ENCODE results near the gene SMTN.
A peak's percentile ranks its signal among the peaks of the same experiment; 100 is the strongest.

GRCh38 chr22:31046539-31047226 lies 34.4 kb upstream of the SMTN start:
- TF ChIP-seq, protein P1, sequence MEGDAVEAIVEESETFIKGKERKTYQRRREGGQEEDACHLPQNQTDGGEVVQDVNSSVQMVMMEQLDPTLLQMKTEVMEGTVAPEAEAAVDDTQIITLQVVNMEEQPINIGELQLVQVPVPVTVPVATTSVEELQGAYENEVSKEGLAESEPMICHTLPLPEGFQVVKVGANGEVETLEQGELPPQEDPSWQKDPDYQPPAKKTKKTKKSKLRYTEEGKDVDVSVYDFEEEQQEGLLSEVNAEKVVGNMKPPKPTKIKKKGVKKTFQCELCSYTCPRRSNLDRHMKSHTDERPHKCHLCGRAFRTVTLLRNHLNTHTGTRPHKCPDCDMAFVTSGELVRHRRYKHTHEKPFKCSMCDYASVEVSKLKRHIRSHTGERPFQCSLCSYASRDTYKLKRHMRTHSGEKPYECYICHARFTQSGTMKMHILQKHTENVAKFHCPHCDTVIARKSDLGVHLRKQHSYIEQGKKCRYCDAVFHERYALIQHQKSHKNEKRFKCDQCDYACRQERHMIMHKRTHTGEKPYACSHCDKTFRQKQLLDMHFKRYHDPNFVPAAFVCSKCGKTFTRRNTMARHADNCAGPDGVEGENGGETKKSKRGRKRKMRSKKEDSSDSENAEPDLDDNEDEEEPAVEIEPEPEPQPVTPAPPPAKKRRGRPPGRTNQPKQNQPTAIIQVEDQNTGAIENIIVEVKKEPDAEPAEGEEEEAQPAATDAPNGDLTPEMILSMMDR (IDR thresholded peaks at IDR 0.05; ENCODE audit: low read depth, low read length, missing input control) = no peak
- TF ChIP-seq GABPA (IDR thresholded peaks at IDR 0.05 in 1 of 2, conservative IDR thresholded peaks at IDR 0.05 in 1 of 2) (peak; percentile 37 to 48), EGR1 (IDR thresholded peaks at IDR 0.05; ENCODE audit: low read depth in 2 of 2) (no peak)

Data from liver (tissue), 3 donors.